CD4-positive, alpha-beta T cell treated with Interleukin-6 for 4 hours (primary cell): Measurements from ENCODE around the gene SYT10.
"Not testable (repeated sequence)": the region's sequence is repeated elsewhere in the genome, so short reads cannot be mapped to it uniquely, and the experiment has no call there.

ENCODE experiments used
- DNase-seq: peaks from one replicate; pipeline ENCODE4 v3.0.0-alpha.2; 2020; ENCODE audit warnings: mixed read lengths

SYT10 gene, protein sequence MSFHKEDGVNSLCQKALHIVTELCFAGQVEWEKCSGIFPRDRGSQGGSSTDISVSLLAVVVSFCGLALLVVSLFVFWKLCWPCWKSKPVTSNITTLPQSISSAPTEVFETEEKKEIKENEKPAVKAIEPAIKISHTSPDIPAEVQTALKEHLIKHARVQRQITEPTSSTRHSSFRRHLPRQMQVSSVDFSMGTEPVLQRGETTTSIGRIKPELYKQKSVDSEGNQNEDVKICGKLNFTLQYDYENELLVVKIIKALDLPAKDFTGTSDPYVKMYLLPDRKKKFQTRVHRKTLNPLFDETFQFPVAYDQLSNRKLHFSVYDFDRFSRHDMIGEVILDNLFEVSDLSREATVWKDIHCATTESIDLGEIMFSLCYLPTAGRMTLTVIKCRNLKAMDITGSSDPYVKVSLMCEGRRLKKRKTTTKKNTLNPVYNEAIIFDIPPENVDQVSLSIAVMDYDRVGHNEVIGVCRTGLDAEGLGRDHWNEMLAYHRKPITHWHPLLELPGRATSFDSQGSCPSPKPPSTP

GRCh38 chr12:33439587-33440011 lies at the start of gene SYT10:
Gene SYT10, minus strand, starts transcription at chr12:33439819. Its CDS starts 297 bp downstream, at chr12:33439522.
- DNase-seq = no peak

DNA sequence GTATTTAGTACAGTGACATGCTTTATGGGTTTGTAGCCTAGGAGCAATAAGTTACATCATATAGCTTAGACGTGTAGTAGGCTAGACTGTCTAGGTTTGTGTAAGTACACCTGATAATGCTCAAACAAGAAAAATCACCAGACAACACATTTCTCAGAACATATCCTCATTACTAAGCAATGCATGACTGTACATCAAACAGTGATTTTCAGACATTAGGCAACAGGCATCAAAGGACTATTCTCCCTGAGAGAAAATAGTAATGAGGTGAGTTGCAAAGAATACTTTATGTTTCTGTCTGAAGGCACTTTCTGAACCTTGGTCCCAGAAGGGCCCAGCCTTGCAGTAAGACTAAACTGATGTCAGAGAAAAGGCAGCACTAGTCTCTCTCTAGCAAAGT lies 48.4 kb upstream of the SYT10 start:
- DNase-seq = no peak

DNA sequence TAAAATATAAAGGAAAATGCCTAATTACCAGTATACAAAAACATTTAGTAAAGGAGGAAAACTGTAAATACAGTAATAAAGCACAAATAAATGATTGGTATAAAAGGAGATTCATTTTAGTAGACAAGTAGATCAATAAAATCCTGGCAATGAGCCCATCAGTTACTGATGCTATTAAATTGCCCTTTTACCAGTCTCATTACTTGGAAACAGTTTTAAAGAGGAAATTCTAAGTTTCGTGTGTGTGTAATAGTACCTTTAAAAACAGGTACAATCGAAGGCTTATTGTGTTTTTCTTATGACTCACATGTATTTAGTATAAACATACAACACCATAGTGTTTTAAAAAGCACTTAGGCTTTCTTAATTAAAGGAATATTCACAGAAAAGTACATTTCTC lies 46.4 kb upstream of the SYT10 start:
- no peak for DNase-seq

DNA sequence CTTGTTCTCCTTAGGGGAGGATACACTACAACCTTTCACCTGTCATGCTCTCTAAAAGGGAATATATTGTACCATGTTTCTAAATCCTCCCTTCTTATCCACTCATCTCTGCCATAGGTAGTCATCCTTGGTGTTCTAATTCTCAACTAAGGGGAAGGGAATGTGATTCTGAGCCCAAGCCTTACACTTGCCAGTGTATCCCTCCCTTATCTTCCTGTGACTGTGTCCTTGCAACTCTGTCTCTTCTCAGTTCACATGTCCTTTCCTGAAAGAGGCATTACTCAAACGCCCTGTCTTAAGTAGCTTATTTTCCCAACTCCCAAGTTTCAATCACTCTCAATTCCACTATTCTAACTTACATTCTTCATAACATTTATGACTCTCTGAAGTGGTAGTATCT lies 44.5 kb upstream of the SYT10 start:
- no peak for DNase-seq

GRCh38 chr12:33480366-33480765 lies 40.7 kb upstream of the SYT10 start:
- DNase-seq = no peak

DNA sequence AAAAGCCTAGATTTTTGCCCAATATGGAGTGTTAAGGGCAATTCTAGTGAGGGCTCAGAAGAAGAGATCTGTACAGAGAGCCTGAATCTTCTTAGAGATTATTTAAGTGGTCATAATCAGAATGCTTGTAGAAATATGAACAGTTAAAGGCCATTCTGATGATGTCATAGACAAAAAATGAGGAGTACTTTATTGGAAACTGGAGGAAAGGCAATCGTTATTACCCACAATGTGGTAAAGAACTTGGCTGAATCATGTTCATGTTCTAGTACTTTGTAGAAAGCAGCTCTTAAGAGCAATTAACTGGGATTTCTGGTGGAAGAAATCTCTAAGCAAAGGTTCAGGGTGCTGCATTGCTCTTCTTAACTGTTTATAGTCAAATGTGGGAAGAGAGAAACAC lies 36.4 kb upstream of the SYT10 start:
- DNase-seq = no peak

- no peak for DNase-seq
Measured at GRCh38 chr12:33472299-33472698, 32.7 kb upstream of the SYT10 start.

GRCh38 chr12:33455096-33455495 lies 15.5 kb upstream of the SYT10 start:
- DNase-seq = no peak

GRCh38 chr12:33450480-33450879 lies 10.9 kb upstream of the SYT10 start:
- DNase-seq = no peak

DNA sequence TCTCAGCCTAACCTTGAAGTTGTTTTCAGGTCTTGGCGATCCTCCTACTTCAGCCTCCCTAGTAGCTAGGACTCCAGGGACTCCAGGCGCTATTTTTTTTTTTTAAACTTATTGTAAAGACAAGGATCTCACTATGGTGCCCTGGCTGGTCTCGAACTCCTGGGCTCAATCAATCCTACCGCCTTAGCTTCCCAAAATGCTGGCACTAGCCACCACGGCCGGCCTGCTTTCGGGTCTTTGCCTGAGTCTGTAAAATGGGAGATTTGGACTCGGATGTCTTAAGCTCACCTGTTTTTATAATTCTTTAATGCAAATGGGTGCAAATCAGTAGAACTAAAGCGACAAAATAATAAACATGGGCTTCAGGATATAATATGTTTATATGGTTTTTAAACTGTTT lies 858 bp upstream of the SYT10 start:
- no peak for DNase-seq

DNA sequence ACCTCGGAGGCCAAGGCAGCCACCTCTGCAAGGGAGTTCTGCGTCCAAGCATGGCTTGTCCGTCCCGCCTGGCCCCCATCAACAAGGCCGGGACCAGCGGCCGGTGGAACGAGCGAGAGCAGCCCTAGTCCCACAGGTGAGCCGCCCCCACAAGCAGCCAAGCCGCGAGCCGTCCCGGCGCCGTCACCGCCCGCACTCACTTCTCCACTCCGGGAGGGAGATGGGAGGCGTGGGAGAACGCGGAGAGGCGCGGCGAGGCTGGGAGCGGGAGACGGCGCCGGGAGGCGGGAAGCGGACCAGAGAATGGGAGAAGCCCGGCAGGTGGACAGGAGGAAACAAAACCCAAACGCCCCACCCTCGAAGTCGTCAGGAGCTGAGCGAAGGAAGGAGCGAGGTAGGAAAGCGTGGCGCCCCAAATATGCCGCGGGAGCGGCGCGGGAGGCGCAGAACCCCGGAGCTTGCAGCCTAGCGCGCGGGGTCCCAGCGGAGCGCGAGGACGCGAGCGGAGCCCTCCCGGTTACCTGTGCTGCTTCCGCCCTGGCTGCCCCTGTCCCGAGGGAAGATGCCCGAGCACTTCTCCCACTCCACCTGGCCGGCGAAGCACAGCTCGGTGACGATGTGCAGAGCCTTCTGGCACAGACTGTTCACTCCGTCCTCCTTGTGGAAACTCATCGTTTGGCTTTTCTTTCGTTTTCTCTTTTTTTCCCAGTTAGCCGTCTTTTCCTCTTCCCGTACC lies 600 bp downstream of the SYT10 start:
- DNase-seq = no peak

DNA sequence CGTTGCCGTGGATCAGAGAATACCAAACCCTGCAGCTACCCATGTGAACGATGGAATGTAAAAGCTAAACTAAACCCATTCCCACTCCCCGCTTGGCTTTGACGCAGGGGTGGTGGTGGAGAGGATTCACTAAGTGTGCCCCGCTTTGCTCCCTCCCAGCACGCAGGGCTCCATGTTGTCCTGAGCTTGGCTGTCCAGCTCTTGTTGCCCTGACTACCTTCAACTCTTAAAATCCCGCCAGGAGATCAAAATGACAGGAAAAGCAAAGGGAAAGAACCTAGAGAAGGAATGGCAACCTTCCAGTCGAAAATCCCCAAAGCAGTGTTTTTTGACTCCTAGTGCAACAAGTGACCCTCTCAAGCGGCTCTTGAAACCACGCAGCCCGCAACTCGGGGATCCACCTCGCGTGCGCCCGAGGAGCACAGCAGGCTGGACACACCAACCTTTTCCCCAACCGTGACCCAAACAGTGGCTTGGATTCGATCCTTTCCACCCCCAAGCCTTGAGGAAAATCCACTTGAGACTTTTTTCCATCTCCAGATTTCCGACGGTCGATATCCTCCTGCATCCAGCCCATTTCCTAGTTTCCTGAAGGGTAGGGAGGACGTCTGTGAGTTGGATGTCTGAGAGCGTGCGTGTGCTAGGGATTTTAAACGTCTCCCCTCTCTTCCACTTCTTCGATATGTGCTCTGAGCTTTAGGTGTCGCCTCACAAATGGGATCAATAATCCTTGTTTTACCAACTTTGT lies 1.4 kb downstream of the SYT10 start:
- no peak for DNase-seq

DNA sequence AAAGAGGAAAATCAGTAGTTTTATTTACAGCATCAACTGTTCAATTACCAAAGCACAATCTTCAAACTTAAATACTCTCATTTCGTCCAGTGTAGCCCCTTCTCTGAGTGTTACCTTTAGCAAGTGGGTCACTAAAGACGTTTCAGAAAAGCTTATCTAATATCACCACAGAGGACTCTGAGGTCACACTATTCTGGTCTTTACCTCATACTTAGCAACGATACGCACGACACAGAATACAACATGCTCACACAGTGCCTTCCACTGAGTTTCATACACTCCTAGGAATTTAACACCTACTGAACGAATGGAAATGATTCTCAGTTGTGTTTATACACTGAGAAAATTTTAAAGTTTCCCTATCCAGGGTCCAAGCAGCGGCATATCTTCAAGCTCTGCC lies 2.0 kb downstream of the SYT10 start:
- DNase-seq = no peak

DNA sequence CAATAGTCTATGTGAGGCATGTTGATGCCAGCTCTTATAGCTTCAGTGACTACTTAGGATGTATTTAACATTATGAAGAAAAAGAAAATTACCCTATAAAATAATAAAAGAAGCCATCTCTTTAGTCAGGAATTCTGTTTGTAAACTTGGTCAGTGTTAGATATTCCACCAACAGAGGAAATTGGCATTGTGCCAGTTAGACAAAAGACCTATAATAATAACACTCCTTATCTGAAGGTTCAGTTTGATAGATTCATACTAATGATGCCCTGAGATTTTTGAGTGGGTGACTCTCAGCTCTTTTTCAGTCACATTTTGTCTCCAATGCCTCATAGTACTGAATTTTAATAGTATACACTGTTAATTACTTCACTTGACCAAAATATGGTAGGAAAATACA lies 6.6 kb downstream of the SYT10 start:
- DNase-seq = no peak

DNA sequence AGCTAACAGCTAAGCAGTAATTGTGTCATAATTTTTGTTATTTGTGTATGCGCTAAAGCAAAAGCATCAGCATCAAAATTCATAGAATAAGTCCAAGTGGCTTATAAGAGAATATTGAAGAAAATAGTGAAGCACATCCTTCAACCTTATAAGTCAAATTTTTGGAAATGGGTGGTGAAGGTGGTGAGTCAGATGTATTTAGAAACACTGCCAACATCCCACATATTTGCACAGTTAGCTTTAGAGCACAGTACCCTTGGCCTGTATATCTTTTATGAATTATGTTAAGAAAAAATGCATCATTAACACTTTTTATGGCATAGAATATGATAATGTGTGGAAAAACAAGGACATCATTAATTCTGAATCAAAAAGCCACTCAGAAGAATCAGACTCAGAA lies 8.0 kb downstream of the SYT10 start:
- DNase-seq = no peak

DNA sequence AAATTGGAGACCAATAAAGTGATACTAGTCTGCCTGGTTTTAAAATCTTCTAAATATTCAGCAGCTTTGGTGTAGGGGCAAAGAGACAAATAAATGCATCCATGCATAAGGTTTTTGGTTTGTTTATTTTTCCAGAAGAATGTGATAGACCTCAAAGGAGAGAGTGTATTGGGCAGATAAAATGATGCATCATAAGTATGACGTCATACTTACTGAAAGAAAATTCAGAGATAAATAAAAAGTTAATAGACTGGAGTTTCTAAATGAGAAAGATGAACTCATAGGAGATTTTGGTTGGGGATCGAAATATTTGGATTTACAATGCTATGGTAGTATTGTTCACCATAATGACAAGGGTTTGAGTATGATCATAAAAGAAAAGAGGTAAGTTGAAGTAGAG lies 10.2 kb downstream of the SYT10 start:
- DNase-seq = no peak

- no peak for DNase-seq
Measured at GRCh38 chr12:33427071-33427470, 12.5 kb downstream of the SYT10 start.

- DNase-seq = no peak
Measured at GRCh38 chr12:33423706-33424105, 15.9 kb downstream of the SYT10 start.

GRCh38 chr12:33412410-33412809 lies 27.2 kb downstream of the SYT10 start:
- DNase-seq = not testable (repeated sequence)

GRCh38 chr12:33383503-33383902 lies 56.1 kb downstream of the SYT10 start:
- no peak for DNase-seq

GRCh38 chr12:33376153-33376552 lies 63.5 kb downstream of the SYT10 start:
- no peak for DNase-seq

- DNase-seq = no peak
Measured at GRCh38 chr12:33370318-33370717, 69.3 kb downstream of the SYT10 start.

- no peak for DNase-seq
Measured at GRCh38 chr12:33357181-33357580, 82.4 kb downstream of the SYT10 start.
